Suprapubic skin (tissue), 4 donors: ENCODE measurements around the gene FLAD1. TPM values are rescaled to one million over a fixed set of nuclear protein-coding genes. Genes with fewer than 3 reads are reported as not detected.

ENCODE experiments used
- DNase-seq, 2 donors: peaks; one replicate each; pipeline ENCODE4 v3.0.0-alpha.2; 2019; ENCODE audit warnings: low spot score in 2 of 2
- H3K27ac ChIP-seq: fragments of 200-600 bp; sonication (generic); one replicate; pipeline ENCODE4 v1.5.1; 2019
- H3K27me3 ChIP-seq: fragments of 200-600 bp; sonication (generic); one replicate; pipeline ENCODE4 v1.5.1; 2019
- H3K36me3 ChIP-seq: fragments of 200-600 bp; sonication (generic); one replicate; pipeline ENCODE4 v1.5.1; 2019
- H3K4me1 ChIP-seq: fragments of 200-600 bp; sonication (generic); one replicate; pipeline ENCODE4 v1.5.1; 2019
- H3K4me3 ChIP-seq: fragments of 200-600 bp; sonication (generic); one replicate; pipeline ENCODE4 v1.5.1; 2019; ENCODE audit warnings: mild to moderate bottlenecking
- H3K9me3 ChIP-seq: fragments of 200-600 bp; sonication (generic); one replicate; pipeline ENCODE4 v1.5.1; 2019
- EP300 ChIP-seq: sonication (generic); formaldehyde crosslinking; IDR thresholded peaks from one replicate; pipeline ENCODE4 v1.6.1; 2017; ENCODE audit warnings: antibody characterized with exemption
- POLR2A ChIP-seq, 2 donors: fragments of 450-650 bp; IDR thresholded peaks; one replicate each; pipeline ENCODE4 v1.6.1; 2017; ENCODE audit warnings: antibody characterized with exemption in 2 of 2, mild to moderate bottlenecking in 2 of 2, moderate library complexity in 2 of 2
- POLR2AphosphoS5 ChIP-seq, 3 donors: sonication (generic); formaldehyde crosslinking; IDR thresholded peaks; one replicate each; pipeline ENCODE4 v1.6.1; 2017; ENCODE audit warnings: antibody characterized with exemption in 3 of 3
- WGBS: methylation state at CpG from one replicate; pipeline ENCODE4 v1.1.5; 2018; 5-methylcytosine and 5-hydroxymethylcytosine counted together
- total RNA-seq, 4 donors: library from RNA; depleted of rRNA; stranded (reverse); fragments of >200 nt; gene quantifications; one replicate each; pipeline ENCODE4 v1.1.0, GENCODE V29; 2016
- TF ChIP-seq, protein P1 (sequence below), 2 donors: fragments of 200-600 bp in 1 of 2; fragments of 450-650 bp in 1 of 2; sonication (generic) in 1 of 2; IDR thresholded peaks; one replicate each; pipeline ENCODE4 v1.5.1; 2016 to 2019; ENCODE audit warnings: antibody characterized with exemption in 2 of 2, mild to moderate bottlenecking in 1 of 2, moderate library complexity in 1 of 2

FLAD1 gene
- total RNA-seq, 4 donors from 2014 or later = 42.0 to 59.7 (median 52.3) TPM

DNA sequence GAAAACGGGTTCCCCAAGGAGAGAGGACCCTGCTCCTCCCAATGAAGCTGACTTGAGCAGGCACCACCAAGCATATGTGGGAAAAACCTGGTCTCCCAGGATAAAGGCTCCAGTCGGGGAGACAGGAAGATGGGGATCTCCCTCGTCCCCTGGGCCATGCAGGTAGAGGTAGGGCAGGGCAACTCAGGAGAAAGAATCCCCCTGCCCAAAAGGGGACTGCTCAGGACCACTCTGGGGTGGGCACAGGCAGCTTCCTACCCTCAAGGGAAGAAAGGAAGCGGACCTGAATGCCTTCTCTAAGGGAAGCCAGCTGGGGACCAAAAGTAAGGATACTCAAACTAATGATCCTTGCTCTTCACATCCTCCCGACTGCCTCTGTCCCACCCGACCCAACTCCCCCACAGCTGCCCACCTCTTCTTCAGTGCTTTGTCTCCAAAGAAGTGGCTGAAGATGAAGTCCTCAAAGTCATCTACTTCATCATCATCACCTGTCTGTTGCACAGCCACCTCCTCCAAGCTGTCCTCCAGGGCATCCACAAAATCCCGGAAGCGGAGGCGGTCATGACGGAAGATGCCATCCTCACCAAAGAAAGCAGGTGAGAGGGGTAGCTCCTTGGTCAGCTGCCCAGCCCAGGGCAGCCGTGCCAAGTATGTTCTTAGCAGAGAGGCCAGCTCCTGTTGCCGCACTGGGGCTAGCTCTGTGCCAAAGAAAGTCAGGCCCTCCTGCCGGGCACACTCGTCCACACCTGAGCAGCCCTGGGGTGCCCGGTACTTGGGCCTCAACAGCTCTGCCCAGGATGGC lies 37.8 kb upstream of the FLAD1 start:
- TF ChIP-seq POLR2AphosphoS5 (IDR thresholded peaks at IDR 0.05) (no peak), POLR2A (IDR thresholded peaks at IDR 0.05) (no peak), EP300 (no peak)
- TF ChIP-seq, protein P1, sequence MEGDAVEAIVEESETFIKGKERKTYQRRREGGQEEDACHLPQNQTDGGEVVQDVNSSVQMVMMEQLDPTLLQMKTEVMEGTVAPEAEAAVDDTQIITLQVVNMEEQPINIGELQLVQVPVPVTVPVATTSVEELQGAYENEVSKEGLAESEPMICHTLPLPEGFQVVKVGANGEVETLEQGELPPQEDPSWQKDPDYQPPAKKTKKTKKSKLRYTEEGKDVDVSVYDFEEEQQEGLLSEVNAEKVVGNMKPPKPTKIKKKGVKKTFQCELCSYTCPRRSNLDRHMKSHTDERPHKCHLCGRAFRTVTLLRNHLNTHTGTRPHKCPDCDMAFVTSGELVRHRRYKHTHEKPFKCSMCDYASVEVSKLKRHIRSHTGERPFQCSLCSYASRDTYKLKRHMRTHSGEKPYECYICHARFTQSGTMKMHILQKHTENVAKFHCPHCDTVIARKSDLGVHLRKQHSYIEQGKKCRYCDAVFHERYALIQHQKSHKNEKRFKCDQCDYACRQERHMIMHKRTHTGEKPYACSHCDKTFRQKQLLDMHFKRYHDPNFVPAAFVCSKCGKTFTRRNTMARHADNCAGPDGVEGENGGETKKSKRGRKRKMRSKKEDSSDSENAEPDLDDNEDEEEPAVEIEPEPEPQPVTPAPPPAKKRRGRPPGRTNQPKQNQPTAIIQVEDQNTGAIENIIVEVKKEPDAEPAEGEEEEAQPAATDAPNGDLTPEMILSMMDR (IDR thresholded peaks at IDR 0.05) = no peak
- H3K4me1 ChIP-seq = peaks cover 43% of the 10 kb centered on the region
- no peaks in the 10 kb centered on the region for H3K27me3 ChIP-seq
- no peak overlapping the region for H3K4me3 ChIP-seq
- WGBS = 80% methylated on average over 13 of the region's 15 CpGs
- no peak for DNase-seq
- H3K36me3 ChIP-seq = peaks cover 42% of the 10 kb centered on the region
- H3K9me3 ChIP-seq = no peaks in the 10 kb centered on the region
- no peak overlapping the region for H3K27ac ChIP-seq

DNA sequence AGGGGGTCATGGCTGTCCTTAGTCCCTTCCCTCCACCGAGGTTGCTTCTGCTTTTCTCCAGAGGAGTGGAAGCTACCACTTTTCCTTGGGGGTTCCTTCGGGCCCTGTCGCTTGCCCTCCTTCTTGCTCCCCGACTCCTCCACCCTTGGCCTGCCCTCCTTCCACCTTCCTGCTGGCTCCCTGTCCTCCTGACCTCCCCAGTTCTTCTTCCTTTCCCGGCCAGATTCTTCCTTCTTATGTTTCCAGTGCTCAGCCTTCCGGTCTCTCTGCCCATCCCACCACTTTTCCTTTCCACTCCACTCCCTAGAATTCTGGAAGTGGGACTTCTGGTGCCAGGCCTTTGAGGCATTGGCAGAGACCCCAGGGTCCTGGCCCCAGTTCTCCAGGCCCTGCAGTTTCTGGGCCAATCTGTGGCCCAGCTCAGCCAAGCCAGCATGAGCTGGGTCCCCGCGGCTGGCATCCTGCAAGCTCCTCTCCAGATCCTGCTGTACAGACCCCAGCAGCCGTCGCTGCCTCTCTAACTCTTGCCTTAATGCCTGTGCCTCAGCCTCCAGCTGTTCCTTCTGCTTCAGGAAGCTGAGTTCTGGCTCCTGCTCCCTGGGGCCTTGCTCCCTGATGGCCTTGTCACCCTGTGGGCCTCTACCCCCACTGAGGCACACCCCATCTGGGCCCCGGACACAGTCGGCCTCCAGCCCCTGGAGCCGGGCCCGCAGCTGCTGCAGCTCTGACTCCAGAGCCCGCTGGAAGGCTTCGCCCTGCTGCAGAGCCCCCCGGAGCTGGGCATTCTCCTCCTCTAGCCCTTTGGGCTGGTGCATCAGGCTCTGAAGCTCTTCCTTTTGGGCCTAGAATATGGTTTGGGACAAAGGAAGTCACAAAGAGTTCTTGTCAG lies 36.9 kb upstream of the FLAD1 start:
- H3K4me3 ChIP-seq = no peak overlapping the region
- 64% methylated on average over 14 of the region's 17 CpGs for WGBS
- no peak overlapping the region for H3K27ac ChIP-seq
- no peaks in the 10 kb centered on the region for H3K9me3 ChIP-seq
- TF ChIP-seq EP300 (no peak), POLR2A (IDR thresholded peaks at IDR 0.05) (no peak), POLR2AphosphoS5 (IDR thresholded peaks at IDR 0.05) (no peak)
- TF ChIP-seq, protein P1 (IDR thresholded peaks at IDR 0.05) = no peak
- peaks cover 50% of the 10 kb centered on the region for H3K36me3 ChIP-seq
- peaks cover 35% of the 10 kb centered on the region for H3K4me1 ChIP-seq
- no peak for DNase-seq
- no peaks in the 10 kb centered on the region for H3K27me3 ChIP-seq

DNA sequence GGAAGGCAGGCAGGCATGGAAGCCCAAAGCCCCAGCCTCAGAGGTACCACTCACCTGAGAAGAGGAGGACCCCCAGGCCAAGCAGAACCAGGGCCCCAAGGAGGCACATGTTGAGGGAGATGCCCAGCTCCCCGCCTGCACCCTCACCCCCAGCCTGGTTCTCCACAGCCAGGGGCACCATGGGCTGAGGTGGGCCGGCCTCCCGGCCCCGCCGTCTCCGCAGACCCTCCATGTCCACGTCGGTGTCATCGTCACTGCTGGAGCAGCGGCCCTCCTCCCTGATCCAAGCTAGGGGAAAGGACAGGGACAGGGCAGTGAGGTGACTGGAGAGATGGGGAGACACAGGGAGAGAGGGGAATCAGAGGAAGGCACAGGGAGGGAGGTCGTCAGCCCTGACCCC lies 35.1 kb upstream of the FLAD1 start:
- no peaks in the 10 kb centered on the region for H3K9me3 ChIP-seq
- H3K4me1 ChIP-seq = peaks cover 23% of the 10 kb centered on the region
- WGBS = 97% methylated on average over 11 of the region's 11 CpGs
- no peak overlapping the region for H3K4me3 ChIP-seq
- no peak for DNase-seq
- H3K27me3 ChIP-seq = no peaks in the 10 kb centered on the region
- TF ChIP-seq, protein P1 (IDR thresholded peaks at IDR 0.05) = no peak
- TF ChIP-seq EP300 (no peak), POLR2A (IDR thresholded peaks at IDR 0.05) (no peak), POLR2AphosphoS5 (IDR thresholded peaks at IDR 0.05) (no peak)
- H3K36me3 ChIP-seq = peaks cover 54% of the 10 kb centered on the region
- H3K27ac ChIP-seq = no peak overlapping the region

DNA sequence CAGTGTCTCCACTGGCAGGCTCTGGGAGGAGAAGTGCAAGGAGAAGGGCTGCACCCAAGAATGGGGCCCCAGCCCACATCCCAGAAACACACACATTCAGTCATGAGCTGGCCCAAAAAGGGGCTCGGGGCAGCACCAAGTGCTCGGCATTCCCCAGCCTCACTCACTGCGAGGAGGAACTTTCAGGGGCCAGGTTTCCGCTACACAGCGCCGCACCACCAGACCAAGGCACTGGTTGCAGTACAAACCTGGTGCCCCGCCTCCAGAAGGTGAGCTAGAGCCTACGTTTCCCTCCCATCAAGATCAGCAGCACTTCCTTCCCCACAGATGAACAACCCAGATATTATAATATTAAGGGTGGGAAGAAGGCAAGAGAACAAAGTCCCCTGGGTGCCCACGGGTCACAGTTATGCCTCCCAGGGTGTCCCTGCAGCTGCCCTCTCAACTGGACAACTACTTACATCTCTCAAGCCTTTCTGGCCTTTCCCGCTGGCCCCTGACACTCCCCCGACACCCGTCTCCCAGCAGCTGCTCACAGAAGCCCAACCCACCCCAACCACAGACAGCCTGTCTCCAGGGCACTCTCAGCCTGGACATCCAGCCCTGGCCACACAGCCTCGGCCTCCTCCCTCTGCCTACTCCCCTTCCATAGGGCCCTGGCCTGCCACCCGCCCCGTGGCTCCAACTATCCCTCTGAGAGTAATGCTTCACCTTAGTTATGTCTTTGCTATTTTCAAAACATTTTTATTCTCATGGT lies 31.1 kb upstream of the FLAD1 start:
- Histone ChIP-seq H3K27ac (no peak overlapping the region), H3K9me3 (no peaks in the 10 kb centered on the region), H3K36me3 (peaks cover 31% of the 10 kb centered on the region), H3K4me1 (peaks cover 42% of the 10 kb centered on the region), H3K27me3 (no peaks in the 10 kb centered on the region), H3K4me3 (no peak overlapping the region)
- TF ChIP-seq, protein P1 (IDR thresholded peaks at IDR 0.05) = no peak
- no peak for TF ChIP-seq POLR2A (IDR thresholded peaks at IDR 0.05)
- TF ChIP-seq EP300 = no peak
- no peak for DNase-seq
- WGBS = 67% methylated on average over 15 of the region's 15 CpGs
